ENCODE data around the gene CDC27.

- TF ChIP-seq, protein P1, sequence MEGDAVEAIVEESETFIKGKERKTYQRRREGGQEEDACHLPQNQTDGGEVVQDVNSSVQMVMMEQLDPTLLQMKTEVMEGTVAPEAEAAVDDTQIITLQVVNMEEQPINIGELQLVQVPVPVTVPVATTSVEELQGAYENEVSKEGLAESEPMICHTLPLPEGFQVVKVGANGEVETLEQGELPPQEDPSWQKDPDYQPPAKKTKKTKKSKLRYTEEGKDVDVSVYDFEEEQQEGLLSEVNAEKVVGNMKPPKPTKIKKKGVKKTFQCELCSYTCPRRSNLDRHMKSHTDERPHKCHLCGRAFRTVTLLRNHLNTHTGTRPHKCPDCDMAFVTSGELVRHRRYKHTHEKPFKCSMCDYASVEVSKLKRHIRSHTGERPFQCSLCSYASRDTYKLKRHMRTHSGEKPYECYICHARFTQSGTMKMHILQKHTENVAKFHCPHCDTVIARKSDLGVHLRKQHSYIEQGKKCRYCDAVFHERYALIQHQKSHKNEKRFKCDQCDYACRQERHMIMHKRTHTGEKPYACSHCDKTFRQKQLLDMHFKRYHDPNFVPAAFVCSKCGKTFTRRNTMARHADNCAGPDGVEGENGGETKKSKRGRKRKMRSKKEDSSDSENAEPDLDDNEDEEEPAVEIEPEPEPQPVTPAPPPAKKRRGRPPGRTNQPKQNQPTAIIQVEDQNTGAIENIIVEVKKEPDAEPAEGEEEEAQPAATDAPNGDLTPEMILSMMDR (IDR thresholded peaks at IDR 0.05) = no peak
- TF ChIP-seq POLR2A (IDR thresholded peaks at IDR 0.05) = no peak
Observed at GRCh38 chr17:47120521-47121095, 68.5 kb downstream of the CDC27 start.

Data from lower leg skin (tissue), 3 donors.